GM19023 (cell line): ENCODE measurements around the gene VPS35.

Source experiments
- ATAC-seq: cut with Tn5 transposase; IDR thresholded peaks from one replicate; pipeline ENCODE4 v1.9.1; 2021; ENCODE audit warnings: mild to moderate bottlenecking, moderate library complexity; ENCODE audit not compliant: unreplicated experiment

Gene VPS35

GRCh38 chr16:46620266-46621005 lies 68.5 kb downstream of the VPS35 start:
- ATAC-seq = no peak

- ATAC-seq = no peak
Observed at GRCh38 chr16:46618516-46618915, 70.5 kb downstream of the VPS35 start.

- ATAC-seq = no peak
Observed at GRCh38 chr16:46614006-46614405, 75.0 kb downstream of the VPS35 start.

DNA sequence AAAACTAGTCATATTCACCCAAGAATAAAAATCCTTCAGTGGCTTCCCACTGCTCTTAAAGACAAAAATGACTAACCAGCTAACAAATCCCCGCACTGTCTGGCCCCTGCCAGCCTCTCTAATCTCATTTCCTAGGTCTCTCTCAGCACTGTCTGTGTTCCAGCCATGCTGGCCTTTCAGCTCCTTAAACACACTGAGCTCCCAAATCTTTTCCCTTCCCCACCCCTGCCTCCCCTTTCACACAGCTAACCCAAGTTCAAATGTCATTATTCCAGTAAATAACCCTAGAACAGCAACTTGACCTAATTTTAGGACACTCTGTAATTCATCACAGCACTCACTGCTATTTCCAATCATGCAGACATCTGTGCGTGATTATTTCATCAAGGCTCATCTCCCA lies 75.6 kb downstream of the VPS35 start:
- ATAC-seq = no peak

GRCh38 chr16:46612121-46612520 lies 76.9 kb downstream of the VPS35 start:
- peak; percentile 61 for ATAC-seq

DNA sequence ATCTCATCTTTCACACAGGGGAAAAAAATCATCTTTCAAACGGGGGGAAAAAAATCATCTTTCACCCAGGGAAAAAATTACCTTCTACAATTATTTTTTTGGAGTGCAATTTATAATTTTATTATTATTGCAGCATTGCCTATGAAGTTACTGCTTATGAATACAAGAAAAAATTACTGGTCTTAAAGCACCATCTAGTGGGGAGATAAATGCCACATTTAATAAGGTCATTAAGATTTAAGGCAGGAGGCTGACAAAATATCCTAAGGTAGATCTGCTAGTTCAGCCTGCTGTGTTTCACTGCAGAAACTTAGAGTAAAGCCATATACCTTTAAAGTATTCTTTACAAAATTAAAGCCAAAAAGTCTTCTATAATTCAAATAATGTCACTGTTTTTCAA lies 81.4 kb downstream of the VPS35 start:
- no peak for ATAC-seq

DNA sequence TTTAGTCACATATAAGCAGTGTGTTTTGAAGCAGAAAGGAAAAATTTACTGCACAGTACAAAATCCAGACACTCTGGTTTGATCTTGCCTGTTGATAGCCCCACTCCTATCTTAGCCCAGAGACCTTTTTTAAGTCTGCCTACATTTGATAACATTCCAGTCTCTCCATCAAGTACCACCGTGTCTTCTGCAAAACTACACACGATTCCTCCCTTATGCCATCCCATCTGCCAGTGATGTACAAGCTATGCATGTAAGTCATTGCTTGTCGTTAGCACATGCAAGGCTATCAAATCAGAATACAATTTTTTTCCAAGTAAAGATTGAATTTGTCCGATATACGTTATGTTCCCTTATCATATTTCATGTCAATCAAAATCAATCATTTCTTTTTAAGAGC lies 82.7 kb downstream of the VPS35 start:
- no peak for ATAC-seq
